Mucosa of descending colon (tissue), 3 donors: ENCODE measurements around the gene BMP5. TPM values are rescaled to one million over a fixed set of nuclear protein-coding genes. Genes with fewer than 3 reads are reported as not detected.

Experiments
- ATAC-seq: fragments of 200-7000 bp; cut with Tn5 transposase; one replicate; pipeline ENCODE4 v1.9.1; 2020; ENCODE audit warnings: mild to moderate bottlenecking, moderate library complexity
- DNase-seq, 3 donors: peaks; one replicate each; pipeline ENCODE4 v3.0.0-alpha.2; 2020
- H3K36me3 ChIP-seq: fragments of 200-600 bp; one replicate; pipeline ENCODE4 v1.8.0; 2021; ENCODE audit warnings: low read depth, mild to moderate bottlenecking
- H3K4me1 ChIP-seq: fragments of 200-600 bp; one replicate; pipeline ENCODE4 v1.8.0; 2021; ENCODE audit warnings: low read depth, mild to moderate bottlenecking
- H3K4me3 ChIP-seq: fragments of 200-600 bp; one replicate; pipeline ENCODE4 v1.8.0; 2021; ENCODE audit warnings: mild to moderate bottlenecking
- H3K9me3 ChIP-seq: fragments of 200-600 bp; one replicate; pipeline ENCODE4 v1.8.0; 2021; ENCODE audit warnings: mild to moderate bottlenecking
- intact Hi-C, 2 donors: fragments of 100-400 bp; cut with DNase I in 1 of 2; cut with micrococcal nuclease in 1 of 2; formaldehyde crosslinking; loops; one replicate each; pipeline versions ENCODE4 v1.11.0 to v1.11.1; 2022; cut with DNase I, micrococcal nuclease
- total RNA-seq, 3 donors: library from RNA; stranded (reverse); fragmentation: NEBNext Ultra II Directional in 2 of 3; extraction: Animal tissue kit (Norgen Biotek cat#: 25700) in 2 of 3; gene quantifications; one replicate each; pipeline versions ENCODE4 v1.2.1 to v1.2.4, GENCODE V29; 2021 to 2023
- TF ChIP-seq, protein P1 (sequence below): fragments of 200-600 bp; IDR thresholded peaks from one replicate; pipeline ENCODE4 v1.8.0; 2022; ENCODE audit warnings: antibody characterized with exemption, mild to moderate bottlenecking
- donor health status: DM: no; HTN: no; CAD: no; lungs with moderate emphysema.
- donor health status: DM: no; HTN: no; CAD: no.
- donor health status: DM: no; HTN: yes; CAD: no.

The BMP5 gene
- total RNA-seq, 3 donors from 2014 or later: 1.6 to 3.4 (median 3.3) TPM

DNA sequence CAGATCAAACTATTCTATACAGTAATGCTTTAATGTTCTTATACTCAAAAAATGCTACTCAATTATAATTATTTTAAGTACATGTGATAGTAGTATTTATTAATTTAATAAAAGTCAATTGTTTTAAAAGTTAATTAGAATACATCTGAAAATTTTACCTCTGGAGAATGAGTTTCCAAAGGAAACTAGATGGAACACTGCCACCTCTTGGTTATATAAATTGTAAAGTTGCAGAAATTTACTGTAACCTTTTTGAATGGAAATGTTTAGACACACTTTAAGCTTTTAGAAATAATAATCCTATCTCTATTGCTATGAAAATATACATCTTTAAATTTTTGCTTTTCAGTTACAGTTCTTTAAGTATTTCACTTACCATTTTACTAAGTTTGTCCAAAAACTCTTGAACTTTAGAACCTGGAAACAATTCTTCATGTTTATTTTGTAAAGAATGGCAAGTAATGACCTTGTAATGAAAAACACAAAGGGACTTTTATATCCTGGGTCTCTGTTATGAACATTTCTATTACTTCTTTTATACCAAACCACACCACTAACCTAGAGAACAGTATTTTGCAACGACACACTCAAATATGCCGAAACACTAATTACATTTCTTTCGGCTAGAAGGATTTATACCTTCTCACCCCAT, 10.9 kb upstream of the BMP5 start:
- no peak for ATAC-seq
- TF ChIP-seq, protein P1, sequence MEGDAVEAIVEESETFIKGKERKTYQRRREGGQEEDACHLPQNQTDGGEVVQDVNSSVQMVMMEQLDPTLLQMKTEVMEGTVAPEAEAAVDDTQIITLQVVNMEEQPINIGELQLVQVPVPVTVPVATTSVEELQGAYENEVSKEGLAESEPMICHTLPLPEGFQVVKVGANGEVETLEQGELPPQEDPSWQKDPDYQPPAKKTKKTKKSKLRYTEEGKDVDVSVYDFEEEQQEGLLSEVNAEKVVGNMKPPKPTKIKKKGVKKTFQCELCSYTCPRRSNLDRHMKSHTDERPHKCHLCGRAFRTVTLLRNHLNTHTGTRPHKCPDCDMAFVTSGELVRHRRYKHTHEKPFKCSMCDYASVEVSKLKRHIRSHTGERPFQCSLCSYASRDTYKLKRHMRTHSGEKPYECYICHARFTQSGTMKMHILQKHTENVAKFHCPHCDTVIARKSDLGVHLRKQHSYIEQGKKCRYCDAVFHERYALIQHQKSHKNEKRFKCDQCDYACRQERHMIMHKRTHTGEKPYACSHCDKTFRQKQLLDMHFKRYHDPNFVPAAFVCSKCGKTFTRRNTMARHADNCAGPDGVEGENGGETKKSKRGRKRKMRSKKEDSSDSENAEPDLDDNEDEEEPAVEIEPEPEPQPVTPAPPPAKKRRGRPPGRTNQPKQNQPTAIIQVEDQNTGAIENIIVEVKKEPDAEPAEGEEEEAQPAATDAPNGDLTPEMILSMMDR: no peak
- Histone ChIP-seq H3K4me1 (no peaks in the 10 kb centered on the region), H3K4me3 (no peak overlapping the region), H3K9me3 (no peaks in the 10 kb centered on the region), H3K36me3 (no peaks in the 10 kb centered on the region)
- intact Hi-C loops: loop anchor here in 1 of 2 donors (10.0 kb wide), 1 partner anchor 432 kb away; no protein-coding TSS in a partner anchor
- no peak for DNase-seq

DNA sequence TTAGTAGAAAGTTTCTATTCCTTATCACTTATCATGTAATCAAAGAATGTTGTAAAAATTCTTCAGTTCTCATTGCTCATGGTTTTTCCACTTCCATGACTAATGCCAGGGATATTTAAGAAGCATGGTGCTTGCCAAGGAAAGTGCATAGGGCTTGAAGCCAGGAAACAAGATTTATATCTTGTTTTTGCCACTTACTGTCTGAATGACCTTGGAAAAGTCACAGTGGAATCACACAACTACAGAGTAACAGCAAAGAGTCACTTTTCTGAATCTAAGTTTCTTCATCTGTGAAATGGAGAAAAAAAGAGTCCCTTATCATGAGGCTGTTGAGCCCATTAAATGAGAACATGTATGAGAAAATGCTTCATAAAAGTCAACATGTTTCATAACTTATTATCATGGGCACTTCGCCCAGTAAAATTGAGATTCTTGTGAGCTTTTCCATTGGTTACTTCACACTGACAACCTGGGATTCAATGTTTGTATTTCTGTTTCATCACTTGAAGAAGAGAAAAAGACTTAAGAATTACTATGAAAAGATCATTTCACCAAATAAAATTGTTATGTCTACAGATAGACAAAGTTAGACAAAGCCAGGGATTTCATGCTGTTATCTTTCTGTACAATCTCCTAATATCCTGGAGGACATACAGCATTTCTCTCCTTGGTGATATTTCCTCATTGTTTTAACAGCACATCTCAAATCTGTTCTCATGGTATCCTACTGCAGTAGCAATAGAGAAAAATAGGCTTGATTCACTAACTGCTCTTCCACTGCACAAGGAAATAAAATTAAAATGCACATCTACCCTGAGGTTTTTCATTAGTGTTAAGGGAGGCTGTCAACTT, 7.6 kb upstream of the BMP5 start:
- ATAC-seq (no peak), DNase-seq (no peak)
- Histone ChIP-seq H3K9me3 (no peaks in the 10 kb centered on the region), H3K4me1 (no peaks in the 10 kb centered on the region), H3K4me3 (no peak overlapping the region), H3K36me3 (no peaks in the 10 kb centered on the region)
- intact Hi-C loops: loop anchor here in 1 of 2 donors (10.0 kb wide), 1 partner anchor 428 kb away; no protein-coding TSS in a partner anchor
- TF ChIP-seq, protein P1: no peak

DNA sequence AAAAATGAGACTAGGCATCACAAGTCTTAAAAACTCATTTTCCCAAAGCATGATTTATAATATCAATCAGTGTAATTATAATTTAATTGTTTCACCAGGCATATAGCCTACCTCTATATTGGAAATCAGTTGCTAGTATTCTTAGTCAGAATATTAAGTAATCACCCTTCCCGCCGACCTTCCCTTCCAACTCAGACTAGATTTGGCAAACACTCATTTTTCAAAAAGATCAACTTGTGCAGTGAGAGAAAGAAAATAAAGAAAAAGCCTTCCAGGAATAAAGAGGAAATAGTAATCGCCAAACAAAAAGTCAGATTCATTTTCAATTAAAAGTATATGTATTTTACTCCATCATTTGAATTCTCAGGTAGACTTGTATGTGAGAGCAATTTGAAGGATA, 1.9 kb upstream of the BMP5 start:
- H3K36me3 ChIP-seq: no peaks in the 10 kb centered on the region
- ATAC-seq (no peak), DNase-seq (no peak)
- no peaks in the 10 kb centered on the region for H3K9me3 ChIP-seq
- H3K4me3 ChIP-seq: no peak overlapping the region
- intact Hi-C loops: no loop called here
- no peaks in the 10 kb centered on the region for H3K4me1 ChIP-seq
- TF ChIP-seq, protein P1: no peak

DNA sequence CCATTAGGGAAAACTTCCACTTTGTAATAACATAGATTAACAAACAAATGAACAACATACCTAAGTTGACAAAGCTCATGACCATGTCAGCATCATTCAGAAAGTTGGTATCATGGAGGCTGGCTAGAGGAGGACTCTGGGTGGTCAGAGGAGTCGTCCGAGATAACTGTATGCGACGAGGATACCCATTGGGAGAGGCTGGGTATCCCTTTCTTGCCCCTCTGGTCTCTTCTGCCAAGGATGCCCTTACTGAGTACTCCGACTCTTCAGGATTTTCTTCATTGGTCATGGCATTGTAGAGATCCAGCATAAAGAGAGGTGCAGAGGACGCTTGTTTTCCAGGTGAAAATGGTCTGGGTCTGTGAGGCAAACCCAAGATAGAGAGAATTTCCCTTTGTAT, 1.1 kb downstream of the BMP5 start:
- intact Hi-C loops: no loop called here
- ATAC-seq (no peak), DNase-seq (no peak)
- TF ChIP-seq, protein P1: no peak
- H3K36me3 ChIP-seq: no peaks in the 10 kb centered on the region
- no peak overlapping the region for H3K4me3 ChIP-seq
- no peaks in the 10 kb centered on the region for H3K9me3 ChIP-seq
- no peaks in the 10 kb centered on the region for H3K4me1 ChIP-seq

DNA sequence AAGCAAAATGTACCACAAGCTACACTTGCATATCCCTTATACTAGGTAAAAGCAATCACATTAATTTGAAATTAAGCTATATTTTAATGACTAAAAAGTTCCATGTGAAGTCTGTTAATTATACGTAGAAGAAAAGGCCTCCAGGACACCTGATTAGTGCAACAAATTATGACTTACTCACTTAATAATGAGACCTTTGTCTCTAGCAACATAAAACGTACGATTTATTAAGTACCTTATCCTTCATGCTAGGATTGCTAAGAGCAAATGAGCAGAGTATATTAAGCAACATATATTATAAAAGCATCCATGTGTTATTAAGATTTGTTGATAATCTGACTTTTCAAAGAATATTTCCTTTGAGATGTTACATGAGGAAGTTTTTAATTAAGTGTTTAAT, 2.5 kb downstream of the BMP5 start:
- Histone ChIP-seq H3K4me3 (no peak overlapping the region), H3K9me3 (no peaks in the 10 kb centered on the region), H3K36me3 (no peaks in the 10 kb centered on the region), H3K4me1 (no peaks in the 10 kb centered on the region)
- ATAC-seq (no peak), DNase-seq (no peak)
- TF ChIP-seq, protein P1: no peak
- intact Hi-C loops: no loop called here
